Femur (tissue), 1 donor: ENCODE results near the gene PPP1R37.
A peak's percentile ranks its signal among the peaks of the same experiment; 100 is the strongest.

Source experiments
- DNase-seq: peaks from one replicate; pipeline ENCODE4 v3.0.0-alpha.2; 2017

The PPP1R37 gene

DNA sequence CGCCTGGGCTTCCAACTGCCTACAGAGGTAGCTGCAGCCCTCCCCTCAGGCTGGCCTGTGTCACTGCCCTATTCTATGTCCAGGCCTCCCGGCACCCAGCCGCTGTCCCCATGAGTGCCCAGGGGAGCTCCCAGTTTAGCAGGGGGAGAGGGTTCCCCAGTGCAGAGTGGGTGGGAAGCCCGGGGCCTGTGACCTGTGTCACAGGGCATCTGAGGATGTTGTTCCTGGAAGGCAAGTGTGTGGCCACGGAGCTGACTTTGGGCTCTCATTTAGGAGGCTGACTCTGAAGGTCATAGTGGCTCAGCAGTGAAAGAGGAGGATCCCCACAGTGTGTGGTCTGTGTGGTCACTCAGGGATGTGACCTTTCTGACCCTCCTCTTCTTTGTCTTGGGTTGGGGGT is 25.1 kb downstream of the PPP1R37 start:
- DNase-seq, result no peak

DNA sequence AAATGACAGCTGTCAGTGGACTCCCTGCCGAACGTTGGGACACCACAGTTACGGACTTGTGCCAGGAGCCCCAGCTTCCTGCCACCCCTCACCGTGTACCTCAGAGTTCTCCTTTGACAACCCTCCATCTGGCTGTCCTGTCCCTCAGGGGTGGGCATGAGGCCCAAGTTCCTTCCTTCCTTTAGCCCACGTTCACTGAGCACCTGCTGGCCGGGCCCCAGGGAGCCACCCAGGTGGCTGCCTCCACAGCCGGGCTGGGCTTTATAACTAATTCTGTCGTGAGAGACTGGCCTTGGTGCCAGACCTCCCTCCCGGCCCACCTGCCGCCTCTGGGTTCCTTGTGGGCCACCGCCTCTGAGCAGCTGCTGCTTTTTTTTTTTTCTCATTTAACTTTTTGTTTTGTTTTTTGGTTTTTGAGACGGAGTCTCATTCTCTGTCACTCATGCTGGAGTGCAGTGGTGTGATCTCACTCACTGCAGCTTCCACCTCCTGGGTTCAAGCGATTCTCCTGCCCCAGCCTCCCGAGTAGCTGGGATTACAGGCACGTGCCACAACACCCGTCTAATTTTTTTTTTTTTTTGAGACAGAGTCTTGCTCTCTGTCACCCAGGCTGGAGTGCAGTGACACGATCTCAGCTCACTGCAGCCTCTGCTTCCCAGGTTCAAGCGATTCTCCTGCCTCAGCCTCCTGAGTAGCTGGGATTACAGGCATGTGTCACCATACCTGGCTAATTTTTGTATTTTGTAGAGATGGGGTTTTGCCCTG is 25.8 kb downstream of the PPP1R37 start:
- peak; percentile 63 for DNase-seq

DNA sequence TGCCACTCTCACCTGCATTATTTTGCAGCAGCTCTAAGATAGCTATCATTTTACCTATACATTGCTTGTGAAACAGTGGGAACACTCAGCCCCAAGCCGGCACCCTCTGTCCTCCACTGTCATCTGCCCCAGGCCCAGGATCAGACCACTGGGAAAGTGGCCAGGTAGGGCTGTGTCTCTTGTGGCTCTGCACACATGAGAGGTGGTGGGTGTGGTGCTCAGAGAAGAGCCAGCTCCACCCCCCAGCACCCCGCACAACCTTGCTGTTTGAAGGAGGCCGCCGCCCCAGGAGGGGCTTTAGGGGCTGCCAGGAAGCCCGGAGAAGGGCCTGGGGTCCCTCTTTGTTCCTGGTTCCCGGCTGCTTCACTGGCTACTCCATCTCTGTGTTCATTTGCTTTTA is 26.6 kb downstream of the PPP1R37 start:
- no peak for DNase-seq

DNA sequence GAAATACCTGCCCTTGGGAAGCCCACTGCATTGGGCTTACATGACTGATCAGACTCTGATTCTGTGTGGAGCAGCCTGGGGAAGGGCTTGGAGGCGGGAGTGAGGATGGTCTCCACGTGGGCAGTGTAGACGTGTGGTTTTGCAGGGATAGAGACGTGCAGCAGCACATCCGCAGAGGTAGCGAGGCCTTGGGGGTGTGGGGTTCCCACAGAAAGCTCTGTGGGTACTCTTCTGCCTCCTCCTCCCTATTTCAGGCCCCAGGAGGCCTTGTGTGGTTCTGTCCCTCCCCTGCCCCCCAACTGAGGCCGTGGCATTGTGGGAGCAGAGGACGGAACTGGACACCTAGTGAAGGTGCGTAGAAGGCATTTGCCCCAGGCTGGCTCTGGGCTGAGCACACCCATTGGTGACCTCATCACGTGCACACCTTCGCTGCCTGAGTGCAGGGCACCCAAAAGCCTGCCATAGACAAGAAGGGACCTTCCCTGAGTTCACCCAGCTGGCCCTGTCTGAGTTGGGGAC is 28.9 kb downstream of the PPP1R37 start:
- no peak for DNase-seq

DNA sequence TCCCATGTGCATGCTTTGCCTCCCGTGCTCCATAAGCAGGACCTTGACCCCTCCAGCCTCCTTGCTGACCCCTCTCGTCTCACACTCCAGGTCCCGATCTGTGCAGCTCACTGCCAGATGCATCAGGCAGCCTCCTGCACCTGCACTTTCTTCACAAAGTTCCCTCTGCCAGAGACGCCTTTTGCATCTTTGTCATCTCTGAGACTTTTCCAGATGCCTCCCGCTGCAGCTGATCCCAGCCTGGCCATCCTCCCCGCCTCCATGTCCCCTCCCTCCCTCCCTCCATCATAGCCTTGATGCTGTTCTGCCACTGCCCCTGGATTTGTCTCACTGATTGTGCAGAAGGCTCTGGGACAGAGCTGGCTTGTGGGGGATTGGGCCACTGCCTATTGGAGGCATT is 29.9 kb downstream of the PPP1R37 start:
- DNase-seq, result no peak

DNA sequence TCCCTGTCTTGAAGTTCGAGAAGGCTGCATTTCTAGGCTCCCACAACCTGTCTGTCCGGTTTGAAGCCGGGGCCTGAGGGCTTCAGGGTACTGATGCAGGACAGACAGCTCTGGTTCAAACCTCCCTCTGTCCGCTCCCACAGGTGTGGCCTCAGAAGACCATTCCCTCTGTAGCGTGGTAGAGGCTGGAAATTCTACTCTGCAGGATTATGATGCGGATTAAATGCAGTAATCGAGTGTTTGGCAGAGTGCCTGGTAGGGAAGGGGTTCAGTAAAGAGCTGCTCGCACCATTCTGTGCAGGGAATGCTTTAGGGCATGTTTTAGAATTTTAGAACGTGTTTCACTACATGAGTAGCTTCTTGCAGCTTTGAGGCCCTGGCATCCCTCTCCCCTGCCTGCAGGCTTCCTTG is 30.5 kb downstream of the PPP1R37 start:
- no peak for DNase-seq

DNA sequence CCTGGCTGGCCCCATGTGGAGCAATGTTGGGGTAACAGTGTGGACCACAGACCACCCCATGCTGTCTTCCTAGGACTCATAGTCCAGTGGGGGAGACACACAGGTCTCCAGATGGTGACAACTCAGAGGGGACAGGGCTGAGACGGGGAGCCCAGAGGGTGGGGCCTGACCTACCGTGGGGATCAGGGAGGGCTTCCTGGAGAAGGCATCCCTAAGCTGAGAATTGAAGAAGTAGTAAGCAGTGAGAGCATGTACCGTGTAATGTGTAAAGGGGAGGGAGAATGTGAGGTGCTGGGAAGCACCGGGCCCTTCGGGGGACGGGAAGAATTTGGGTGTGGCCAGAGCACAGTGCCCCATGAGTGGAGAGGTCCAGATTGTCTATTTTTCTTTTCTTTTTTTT is 31.0 kb downstream of the PPP1R37 start:
- no peak for DNase-seq

DNA sequence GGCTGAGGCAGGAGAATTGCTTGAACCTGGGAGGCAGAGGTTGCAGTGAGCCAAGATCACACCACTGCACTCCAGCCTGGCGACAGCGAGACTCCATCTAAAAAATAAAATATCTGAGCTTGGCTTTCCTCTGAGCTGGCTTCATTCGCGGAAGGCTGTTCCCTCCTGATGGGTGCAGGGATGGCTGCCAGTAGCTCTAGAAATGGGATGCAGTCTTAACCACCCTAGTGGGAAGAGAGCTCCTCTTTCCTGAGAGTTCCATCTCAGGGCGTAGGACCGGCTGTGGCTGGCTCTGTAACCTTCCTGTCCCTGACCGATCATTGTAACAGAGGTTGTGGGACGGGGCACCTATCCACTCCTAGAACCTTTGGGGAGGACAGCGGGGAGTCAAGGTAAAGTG is 32.4 kb downstream of the PPP1R37 start:
- no peak for DNase-seq

DNA sequence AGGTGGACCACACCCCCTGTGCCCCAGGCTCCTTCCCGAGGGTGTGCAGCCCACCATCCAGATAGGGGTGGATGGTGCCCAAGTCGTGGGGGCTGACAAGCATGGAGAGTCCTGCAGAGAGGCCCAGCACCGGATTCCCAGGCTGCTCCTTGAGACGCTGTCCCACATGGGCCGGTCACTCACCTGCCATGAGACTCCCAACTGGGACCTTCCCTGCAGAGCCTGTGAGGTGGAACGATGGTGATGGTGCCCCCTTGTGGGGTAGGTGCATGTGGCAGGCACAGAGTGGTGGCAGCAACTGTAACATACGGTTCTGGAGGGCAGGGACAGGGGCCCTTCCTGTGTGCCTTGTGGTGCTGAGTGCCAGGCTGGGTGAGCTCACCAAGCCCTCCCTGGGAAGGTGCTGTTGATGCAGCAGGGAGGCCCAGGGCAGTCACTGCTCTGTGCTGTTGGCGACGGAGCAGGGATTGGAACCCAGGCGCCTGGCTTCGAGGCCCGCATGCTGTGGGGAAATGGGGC is 33.1 kb downstream of the PPP1R37 start:
- DNase-seq, result no peak

DNA sequence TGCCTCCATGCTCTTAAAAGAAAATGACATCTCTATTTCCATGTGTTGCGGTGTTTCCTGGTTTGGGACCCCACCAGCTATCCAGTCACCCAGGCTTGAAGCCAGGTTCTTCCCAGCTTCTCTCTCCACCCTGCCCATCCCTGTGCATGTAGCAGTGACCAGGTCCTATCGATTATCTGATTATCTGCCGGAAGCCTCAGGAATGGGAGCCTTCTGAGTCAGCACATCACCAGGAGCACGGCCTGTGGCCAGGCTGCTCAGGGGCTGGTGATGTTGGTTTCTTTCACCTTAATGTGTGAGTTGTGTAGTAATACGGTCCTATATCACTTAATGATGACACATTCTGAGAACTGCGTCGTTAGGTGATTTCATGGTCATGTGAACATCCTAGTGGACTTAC is 33.7 kb downstream of the PPP1R37 start:
- DNase-seq, result no peak

DNA sequence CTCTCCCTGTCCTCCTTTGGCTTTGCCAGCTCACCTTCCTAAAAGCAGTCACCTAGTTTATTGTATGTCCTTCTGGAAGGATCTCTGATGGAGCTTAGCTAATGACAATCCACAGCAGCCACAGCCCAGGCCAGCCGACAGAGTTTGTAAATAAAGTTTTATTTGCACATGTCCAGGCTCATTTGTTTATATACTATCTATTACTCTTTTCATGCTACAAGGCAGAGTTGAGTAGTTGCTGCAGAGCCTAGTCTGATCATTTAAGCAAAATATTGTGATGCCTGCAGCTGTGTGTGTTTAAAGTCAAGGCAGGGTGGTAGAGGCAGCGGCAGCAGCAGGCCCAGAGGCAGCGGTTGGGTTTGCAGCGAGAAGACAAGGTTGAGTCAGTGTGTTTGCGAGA is 35.2 kb downstream of the PPP1R37 start:
- DNase-seq, result no peak

DNA sequence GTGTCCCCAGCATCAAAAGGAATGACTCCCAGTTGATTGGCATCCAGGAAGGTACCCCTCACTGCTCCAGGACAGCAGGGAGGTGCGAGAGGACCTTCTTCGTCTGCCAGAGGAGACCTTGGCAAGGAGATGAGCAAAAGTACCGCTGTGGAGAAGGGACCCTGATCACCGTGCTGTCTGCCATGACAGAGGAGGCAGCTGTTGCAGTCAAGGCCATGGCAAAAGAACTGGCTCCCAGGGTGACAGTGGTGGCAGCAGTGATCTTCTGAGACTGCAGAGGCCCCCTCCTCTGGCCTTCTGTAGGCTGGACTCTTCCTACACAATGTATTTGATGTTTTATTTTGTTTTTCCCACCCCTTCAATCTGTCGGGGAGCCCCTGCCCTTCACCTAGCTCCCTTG is 35.8 kb downstream of the PPP1R37 start:
- no peak for DNase-seq

DNA sequence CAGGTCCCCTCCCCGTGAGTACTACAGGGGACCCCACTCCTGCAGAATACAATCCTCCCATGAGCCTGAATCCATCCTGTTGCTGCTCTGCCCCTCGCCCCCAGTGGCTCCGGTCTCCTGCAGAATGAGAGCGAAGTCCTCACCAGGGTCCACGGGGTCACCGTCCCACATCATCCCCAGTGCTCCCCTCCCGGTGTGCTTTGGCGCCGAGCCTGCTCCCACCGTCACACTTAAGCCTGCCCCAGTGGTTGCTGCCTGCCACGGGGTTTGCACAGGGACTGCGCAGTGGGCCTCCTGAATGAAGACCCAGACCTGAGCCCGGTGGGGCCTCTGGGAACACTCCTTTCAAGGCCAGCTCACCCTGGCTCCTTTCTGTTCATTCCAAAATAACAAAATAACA is 37.3 kb downstream of the PPP1R37 start:
- no peak for DNase-seq

DNA sequence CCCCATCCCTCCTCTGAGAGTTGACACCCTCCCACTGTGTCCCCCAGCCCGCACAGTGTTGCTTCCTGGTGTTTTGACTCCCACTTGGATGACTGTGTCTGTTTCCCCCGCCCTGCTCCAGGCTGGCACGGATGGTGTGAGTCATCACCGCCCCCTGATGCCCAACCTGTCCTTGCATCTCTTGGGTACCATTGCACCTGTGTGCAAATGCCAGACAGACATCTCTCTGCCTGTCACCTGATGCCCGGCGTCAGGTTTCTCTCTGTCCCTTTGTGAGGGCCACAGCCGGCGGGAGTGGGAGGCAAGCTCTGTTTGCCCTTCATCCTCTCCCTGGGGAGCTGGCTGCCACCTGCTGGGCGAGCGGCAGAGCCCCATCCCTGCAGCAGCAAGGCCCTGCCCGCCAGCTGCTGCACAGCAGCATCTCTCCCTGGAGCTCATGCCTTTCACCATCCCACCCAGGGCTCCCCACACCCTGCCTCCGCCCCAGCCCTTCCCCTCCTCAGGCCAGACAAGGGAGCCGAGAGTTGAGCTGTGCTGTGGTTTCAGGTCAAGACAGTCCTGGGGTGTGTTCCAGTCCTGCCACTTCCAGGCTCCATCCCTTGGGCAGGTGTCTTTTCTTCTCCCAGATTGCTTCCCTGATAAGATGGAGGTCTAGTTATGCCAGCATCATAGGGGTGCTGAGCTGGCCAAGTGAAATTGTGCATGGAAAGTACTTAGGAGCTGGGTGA is 38.1 kb downstream of the PPP1R37 start:
- no peak for DNase-seq

DNA sequence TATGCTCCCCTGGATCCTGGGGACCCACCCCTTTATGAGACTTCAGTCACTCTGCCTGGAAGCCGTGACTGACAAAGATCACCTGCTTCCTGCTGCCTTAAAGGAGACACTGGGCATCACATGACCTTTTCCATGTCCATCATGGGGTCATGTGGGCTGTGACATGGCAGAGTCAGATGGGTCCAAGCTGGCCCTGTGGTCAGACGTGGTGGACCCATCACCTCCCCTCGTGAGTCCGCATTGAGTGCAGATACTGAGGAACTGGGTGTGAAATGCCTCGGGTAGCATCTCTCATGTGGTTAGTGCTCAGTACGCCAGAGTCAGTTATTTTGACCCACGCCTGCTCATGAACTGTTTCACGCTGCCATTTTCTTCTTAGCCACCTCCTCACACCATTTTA is 40.7 kb downstream of the PPP1R37 start:
- DNase-seq, result no peak

DNA sequence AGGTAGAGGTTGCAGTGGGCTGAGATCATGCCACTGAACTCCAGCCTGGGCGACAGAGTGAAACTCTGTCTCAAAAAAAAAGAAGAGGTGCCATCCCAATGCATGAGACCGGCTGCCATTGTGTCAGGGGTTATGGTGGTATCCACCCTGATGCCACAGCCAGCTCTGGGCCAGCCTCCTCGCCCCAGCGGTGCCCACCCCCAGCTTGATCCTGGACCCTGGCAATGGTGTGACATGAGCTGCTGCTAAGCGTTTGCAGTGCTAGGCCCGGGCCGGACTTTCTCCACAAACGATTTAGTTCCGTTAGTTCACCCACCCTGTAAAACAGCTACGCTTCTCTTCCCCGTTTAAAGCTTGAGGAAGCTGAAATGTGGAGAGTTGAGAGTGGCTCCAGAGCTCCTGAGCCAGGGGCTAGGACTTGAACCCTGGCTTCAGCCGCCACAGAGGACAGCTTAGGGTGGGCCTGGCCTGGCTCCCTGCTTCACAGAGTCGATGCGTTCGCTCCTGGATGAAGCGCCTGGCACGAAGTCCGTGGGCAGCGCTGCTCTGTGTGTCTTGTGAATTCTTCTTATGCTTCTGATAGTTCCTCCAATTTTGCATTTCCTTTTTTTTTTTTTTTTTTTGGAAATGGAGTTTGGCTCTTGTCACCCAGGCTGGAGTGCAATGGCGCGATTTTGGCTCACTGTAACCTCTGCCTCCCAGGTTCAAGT is 42.4 kb downstream of the PPP1R37 start:
- no peak for DNase-seq

DNA sequence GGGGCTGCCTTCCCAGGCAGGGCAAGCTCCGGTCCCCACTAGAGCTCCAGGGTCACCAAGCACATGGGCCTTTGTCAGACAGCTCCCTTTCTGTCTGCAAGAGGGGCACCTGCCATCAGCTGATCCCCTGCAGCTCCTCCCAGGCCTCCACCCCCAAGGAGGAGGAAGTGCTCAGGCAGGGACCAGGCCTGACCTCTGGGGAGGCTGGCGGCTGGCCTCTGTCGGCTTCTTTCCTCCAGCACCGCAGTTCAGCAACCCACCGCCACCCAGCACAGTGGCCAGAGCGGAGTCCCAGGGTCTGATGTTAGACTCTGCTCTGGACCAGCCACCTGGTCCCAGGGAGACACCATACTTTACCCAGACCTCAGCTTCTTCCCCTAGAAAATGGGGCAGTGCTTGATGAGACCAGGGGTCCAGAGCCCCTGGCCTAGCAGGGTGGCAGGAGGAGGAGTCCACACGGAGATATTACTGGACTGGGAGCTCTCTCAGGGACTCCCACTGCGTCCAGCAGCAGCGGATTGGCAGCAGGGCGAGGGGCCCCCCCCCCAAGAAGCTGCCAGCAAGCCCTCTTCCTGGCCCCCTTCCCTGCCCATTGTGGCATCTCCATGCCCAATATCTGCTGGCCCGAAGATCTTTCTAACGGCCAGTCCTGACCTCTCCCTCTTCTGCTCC is 43.7 kb downstream of the PPP1R37 start:
- no peak for DNase-seq

DNA sequence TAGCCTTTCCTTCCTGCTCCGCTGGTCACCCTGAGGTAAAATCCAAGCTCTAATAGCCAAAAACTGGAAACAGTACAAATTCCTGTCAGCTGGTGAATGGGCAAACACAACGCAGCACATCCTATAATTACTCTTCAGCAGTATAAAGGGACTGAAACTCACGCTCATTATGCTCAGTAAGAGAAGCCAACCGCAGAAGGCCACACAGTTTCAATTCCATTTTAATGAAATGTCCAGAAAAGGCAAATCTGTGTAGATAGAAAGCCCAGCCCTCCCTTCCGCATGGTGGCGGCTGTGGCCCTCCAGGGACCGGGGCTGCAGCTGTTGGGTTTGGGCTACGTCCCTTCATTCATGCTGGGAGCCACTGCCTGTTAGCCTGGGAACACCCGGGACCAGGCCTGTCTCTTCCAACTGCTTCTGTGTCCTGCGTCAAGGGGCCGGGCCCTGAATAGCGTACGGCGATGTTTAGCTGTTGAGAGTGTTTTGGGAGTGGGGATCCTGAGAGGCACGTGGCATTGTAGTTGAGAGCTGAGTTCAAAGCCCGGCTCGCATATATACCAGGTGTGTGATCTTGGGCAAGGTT is 44.3 kb downstream of the PPP1R37 start:
- peak; percentile 81 for DNase-seq

DNA sequence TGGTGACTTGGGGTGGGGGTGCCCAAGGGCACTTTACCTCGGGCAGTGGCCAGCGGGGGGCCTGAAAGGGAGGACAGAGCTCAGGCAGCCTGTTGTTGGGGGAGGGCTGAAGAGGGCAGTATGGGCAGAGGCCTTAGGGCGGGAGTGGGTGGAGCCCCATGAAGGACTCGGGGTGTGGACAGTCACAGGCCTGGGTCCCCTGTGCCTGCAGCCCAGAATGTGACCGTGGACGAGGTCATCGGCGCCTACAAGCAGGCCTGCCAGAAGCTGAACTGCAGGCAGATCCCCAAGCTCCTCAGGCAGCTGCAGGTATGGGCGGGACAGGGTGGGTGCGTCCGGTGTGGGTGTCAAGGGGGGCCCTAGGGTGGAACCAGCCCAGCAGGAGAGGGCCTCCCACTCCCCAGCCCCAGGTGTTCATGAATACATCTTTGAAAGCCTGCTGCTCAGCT is 45.3 kb downstream of the PPP1R37 start:
- DNase-seq, result no peak

DNA sequence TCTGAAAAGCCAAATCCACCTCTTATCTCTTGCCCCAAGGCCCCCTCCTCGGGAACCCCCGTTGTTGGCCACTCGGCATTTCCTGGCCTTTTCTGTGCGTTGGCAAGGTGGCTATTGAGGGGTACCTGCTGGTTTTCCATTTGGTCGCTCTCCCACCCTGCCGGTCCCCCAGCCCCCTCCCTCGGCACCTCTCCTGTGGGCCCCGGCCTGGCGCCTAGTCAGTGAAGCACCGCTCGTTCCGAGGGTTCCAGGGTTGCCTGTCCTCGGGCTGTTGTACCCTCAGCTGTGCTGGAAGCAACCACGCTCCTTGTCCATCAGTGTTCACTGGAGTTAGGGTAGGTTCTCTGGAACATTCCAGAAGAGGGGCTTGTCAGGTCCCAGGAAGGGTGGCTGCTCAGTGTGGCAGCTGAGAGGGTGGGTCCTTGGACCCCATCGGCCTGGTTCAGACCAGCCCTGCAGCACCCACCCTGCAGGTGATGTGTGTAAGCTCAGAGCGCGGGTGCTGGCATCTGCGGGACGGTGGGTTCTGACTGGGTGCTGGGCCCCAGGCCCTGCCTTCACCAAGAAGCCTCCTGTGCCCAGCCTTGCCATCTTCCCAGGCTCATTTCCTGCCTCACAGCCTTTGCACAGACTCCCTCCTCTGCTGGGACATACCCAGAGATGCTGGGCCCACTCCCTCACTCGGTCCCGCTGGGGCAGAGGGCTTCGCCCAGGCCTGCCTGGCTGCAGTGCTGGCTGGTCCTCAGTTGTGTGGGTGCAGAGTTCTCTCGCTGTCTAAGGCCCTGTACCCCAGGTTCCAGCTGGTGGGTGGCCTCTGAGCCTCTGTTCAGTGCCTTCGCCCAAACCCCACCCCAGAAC is 46.5 kb downstream of the PPP1R37 start:
- DNase-seq, result no peak

DNA sequence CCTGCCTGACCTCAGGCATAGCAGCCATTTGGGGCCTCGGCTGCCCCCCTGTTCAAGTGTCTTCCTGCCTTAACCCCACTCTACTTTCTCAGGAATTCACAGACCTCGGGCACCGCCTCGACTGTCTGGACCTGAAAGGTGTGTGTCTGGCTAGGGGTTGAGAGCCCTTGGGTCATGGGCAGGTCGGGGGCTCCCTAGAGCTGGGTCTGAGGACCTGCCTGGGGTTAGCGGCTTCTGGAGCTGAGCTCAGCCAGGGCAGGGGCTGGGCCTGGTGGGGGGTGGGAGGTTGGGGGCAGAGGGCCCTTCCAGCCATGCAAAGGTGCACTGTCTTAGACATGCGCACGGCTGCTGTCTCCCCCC is 47.1 kb downstream of the PPP1R37 start:
- DNase-seq, result no peak

DNA sequence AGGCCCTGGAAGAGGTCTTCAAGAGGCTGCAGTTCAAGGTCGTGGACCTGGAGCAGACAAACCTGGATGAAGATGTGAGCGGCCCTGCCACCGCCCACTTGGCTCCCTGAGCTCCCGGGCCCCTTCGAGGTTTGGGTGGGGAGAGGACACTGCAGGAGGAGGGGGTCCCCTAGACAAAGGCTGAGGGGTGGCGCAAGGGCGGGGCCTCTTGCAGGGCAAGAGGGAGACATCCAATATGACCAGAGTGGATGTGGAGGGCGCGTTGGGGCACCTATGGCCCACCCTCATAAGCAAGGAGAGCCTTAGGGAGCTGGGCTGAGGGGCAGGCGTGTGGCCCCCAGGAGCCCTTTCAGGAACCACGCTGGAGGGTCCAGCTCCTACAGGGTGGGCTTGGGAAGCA is 47.6 kb downstream of the PPP1R37 start:
- no peak for DNase-seq
